ENCODE data around the gene VTCN1. TPM values are rescaled to one million over a fixed set of nuclear protein-coding genes. Genes with fewer than 3 reads are reported as not detected.
"Not testable (repeated sequence)": the region's sequence is repeated elsewhere in the genome, so short reads cannot be mapped to it uniquely, and the experiment has no call there.

Gene VTCN1
- polyA plus RNA-seq (2014; cell fraction: cytosol; rRNA removed) = 0.35 and 0.70 TPM in 2 replicates
- polyA plus RNA-seq (2014; cell fraction: nucleus; rRNA removed) = 0.32 and 0.96 TPM in 2 replicates

DNA sequence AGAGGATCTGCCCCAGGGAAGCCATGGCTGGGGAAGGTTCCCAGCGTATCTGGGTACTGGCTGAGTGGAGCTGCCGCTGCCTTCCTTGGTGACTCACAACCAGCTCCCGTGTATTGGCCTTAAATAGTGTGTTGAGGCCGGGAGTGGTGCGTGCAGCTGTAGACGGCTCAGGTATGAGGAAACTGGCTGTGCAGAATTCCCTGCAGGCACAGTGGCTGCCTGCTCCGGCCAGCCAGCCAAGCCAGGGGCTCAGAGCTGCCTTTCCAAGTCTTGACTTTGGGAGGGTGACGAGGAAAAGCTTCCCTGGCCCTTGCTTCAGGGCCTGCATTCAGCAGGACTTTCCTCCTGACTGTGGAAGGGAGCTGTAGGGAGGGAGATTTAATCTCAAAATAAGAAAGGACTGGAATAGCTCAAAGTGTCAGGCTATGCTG is at the start of gene VTCN1:
Gene VTCN1, minus strand, starts transcription at position 97 of the 431 bp plus-strand sequence. Its CDS starts 72 bp downstream, at position 25.
- peak; percentile 89 for DNase-seq (ENCODE audit: low spot score)

DNA sequence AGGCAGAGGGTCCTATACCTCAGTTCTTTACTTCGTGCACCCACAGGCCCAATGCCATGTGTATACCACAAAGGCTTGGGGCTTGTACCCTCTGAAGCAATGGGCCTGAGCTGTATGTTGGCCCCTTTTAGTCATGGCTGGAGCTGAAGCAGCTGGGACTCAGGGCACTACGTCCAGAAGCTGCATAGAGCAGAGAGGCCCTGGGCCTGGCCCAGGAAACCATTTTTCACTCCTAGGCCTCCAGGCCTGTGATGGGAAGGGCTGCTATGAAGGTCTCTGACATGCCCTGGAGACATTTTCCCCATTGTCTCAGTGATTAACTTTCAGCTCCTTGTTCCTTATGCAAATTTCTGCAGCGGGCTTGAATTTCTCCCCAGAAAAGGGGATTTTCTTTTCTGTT is 48.1 kb upstream of the VTCN1 start:
- DNase-seq (ENCODE audit: low spot score) = no peak

- DNase-seq (ENCODE audit: low spot score) = not testable (repeated sequence)
These were observed 47.3 kb upstream of the VTCN1 start for GRCh38 chr1:117258075-117258474.

GRCh38 chr1:117257291-117257690 is 46.6 kb upstream of the VTCN1 start:
- DNase-seq (ENCODE audit: low spot score) = no peak

- DNase-seq (ENCODE audit: low spot score) = no peak
These were observed 39.4 kb upstream of the VTCN1 start for GRCh38 chr1:117250061-117250606.

GRCh38 chr1:117244971-117245370 is 34.2 kb upstream of the VTCN1 start:
- DNase-seq (ENCODE audit: low spot score) = no peak

- DNase-seq (ENCODE audit: low spot score) = no peak
These were observed 33.6 kb upstream of the VTCN1 start for GRCh38 chr1:117244306-117244705.

GRCh38 chr1:117241512-117241911 is 30.8 kb upstream of the VTCN1 start:
- DNase-seq (ENCODE audit: low spot score) = no peak

DNA sequence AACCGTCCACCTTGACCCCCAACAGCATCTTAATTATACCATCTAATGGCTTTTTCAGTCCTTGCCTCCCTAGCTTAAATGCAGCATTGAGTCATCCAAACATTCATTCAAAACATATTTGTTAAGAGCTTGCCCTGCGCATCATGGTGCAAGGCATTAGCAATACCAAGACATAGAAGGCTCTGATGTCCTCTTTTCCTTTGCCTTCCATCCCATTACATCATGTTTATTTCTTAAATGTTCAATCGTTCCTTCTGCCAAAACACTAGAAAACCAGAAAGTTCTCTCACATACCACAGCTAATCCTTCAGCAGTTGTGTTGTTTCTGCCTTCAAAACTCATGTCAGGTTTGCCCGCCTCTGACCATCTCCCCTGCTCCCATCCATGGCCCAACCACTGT is 29.8 kb upstream of the VTCN1 start:
- DNase-seq (ENCODE audit: low spot score) = no peak

- no peak for DNase-seq (ENCODE audit: low spot score)
These were observed 28.7 kb upstream of the VTCN1 start for GRCh38 chr1:117239467-117239866.

- no peak for DNase-seq (ENCODE audit: low spot score)
These were observed 27.1 kb upstream of the VTCN1 start for GRCh38 chr1:117237726-117238381.

- DNase-seq (ENCODE audit: low spot score) = no peak
These were observed 25.2 kb upstream of the VTCN1 start for GRCh38 chr1:117235863-117236465.

DNA sequence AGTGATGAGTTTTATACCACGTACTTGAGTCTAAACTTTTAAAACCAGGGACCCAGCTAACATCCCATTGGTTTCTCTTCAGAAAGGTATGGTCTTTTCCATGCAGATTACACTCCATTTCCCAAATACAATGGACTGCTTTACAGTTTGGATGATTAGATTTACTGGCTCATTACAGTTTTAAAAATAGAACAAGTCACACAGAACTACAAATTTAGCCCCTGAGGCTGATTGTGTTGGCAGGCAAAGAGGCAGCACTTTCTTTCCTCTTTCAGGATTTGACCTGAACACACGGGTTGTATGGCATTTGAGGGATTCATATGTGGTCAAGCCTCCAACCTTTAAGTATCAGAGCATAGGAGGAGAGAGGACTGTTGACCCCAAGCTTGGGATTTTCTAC is 21.8 kb upstream of the VTCN1 start:
- no peak for DNase-seq (ENCODE audit: low spot score)

GRCh38 chr1:117231748-117232373 is 21.1 kb upstream of the VTCN1 start:
- DNase-seq (ENCODE audit: low spot score) = no peak

DNA sequence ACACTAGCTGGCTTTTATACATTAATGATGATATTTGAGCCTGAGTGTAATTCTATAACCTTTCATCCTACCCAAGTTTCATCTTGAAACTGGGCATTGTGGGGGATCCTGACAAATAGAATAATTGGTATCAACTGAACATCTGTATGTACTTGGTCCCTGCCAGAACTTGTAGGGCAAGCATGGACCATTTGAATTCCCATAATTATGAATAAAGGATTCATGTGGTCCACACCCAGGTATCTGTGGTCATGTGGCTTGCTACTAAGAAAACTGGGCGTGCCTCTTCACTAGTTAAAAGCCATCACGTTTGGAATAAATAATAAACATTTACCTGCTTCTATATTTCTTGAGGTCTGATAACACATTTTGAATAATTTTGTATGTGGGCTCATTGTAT is 20.6 kb upstream of the VTCN1 start:
- no peak for DNase-seq (ENCODE audit: low spot score)

DNA sequence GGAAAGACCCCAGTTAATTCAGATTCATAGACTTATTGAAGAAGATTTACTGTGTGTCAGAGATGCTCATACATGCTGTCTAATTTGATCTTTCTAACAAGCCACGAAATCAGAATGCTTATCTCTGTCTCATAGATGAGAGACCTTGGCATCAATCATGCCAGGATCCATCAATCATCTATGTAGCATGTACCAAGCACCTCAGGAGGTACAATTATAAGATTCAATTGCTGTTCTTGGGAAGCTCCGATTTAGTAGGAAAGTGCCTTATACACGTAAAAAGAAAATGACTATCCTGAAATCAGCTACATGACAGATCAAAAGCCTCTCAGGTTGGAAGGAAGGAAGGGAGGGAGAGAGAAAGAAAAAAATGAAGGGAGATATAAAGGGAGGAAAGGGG is 18.5 kb upstream of the VTCN1 start:
- DNase-seq (ENCODE audit: low spot score) = no peak

- no peak for DNase-seq (ENCODE audit: low spot score)
These were observed 15.2 kb upstream of the VTCN1 start for GRCh38 chr1:117225931-117226330.

- no peak for DNase-seq (ENCODE audit: low spot score)
These were observed 6.0 kb upstream of the VTCN1 start for GRCh38 chr1:117216718-117217117.

GRCh38 chr1:117215733-117216462 is 5.2 kb upstream of the VTCN1 start:
- DNase-seq (ENCODE audit: low spot score) = no peak

DNA sequence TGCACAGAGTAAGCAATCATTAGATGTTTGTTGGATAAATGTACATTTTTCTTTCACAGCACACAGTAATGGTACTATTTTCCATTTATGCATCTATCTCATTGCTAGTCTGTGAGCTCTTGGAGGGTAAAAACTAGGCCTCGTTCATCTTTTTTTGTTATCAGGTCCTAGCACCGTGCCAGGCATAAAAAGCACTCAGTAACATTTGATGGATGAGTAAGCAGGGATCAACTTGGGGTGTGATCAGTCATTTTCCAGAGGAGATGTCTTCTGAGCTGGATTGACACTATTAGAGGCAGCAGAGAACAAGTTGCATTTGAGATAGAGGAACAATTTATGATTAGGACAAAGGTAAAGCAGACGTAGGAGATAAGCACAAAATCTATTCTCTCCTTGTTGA is 4.3 kb upstream of the VTCN1 start:
- DNase-seq (ENCODE audit: low spot score) = no peak

DNA sequence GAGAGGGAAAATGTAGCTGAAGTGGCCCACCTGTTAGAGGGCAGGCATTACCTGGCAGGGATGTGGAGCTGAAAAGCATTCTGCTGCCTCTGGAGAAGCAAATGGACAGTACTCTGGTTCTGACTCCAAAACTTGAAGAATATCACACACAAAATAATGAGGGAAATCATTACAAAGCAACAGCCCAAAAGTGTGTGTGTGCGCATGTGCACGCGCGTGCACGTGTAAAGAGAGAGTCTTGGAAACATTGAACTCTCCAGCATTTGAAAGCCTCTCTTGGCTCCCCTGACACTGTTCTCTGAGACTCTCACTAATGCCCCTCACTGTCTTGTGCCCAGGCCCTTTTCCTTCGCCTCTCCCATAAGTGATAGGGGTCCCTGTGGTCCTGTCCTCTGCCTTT is 2.3 kb upstream of the VTCN1 start:
- DNase-seq (ENCODE audit: low spot score) = no peak

DNA sequence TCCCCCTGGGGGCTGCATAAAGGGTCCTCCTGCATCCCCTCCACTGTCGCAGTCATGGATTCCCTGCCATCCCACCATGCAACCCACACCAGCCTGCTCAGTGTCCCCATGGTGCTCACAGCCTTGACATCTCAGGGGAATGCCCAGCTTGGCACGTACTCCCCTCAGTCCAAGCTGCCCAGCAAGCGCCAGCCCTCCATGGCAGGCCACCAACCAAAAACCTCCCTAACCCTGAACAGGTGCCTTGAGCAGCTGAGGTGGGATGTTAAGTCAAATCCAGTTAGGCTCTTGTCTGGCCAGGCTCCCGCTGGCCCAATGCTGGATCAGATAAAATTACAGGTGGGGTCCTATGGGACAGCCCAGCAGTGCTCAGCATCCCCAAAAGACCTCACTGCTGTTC is 341 bp downstream of the VTCN1 start:
- no peak for DNase-seq (ENCODE audit: low spot score)

Data from SK-N-DZ (cell line).